Activated CD4-positive, alpha-beta memory T cell treated with anti-CD3 and anti-CD28 coated beads for 36 hours (primary cell): Measurements from ENCODE around the gene SORCS3. TPM values are rescaled to one million over a fixed set of nuclear protein-coding genes. Genes with fewer than 3 reads are reported as not detected.

ENCODE experiments used
- CTCF ChIA-PET: fragments of 350-600 bp; sonication (Branson Sonifier 250); formaldehyde crosslinking; loops from one replicate; lab custom pipeline; 2021; ENCODE audit warnings: antibody characterized with exemption, inconsistent platforms; lab: Charles Lee
- POLR2A ChIA-PET: fragments of 350-600 bp; sonication (Branson Sonifier 250); formaldehyde crosslinking; loops from one replicate; lab custom pipeline; 2021; ENCODE audit warnings: antibody characterized with exemption; lab: Charles Lee
- DNase-seq: peaks from one replicate; pipeline ENCODE4 v3.0.0-alpha.2; 2020
- H3K27ac Mint-ChIP-seq: one replicate; pipeline ENCODE4 v1.8.0; 2021; ENCODE audit warnings: mixed read lengths
- H3K27me3 Mint-ChIP-seq: one replicate; pipeline ENCODE4 v1.8.0; 2021; ENCODE audit warnings: mixed read lengths
- H3K36me3 Mint-ChIP-seq: one replicate; pipeline ENCODE4 v1.8.0; 2021; ENCODE audit warnings: mixed read lengths
- H3K4me1 Mint-ChIP-seq: one replicate; pipeline ENCODE4 v1.8.0; 2021; ENCODE audit warnings: low read depth, mixed read lengths
- H3K4me3 Mint-ChIP-seq: one replicate; pipeline ENCODE4 v1.8.0; 2021; ENCODE audit warnings: mild to moderate bottlenecking, mixed read lengths
- H3K9me3 Mint-ChIP-seq: one replicate; pipeline ENCODE4 v1.8.0; 2021; ENCODE audit warnings: mixed read lengths
- intact Hi-C: fragments of 100-400 bp; cut with micrococcal nuclease; formaldehyde crosslinking; loops from one replicate; pipeline ENCODE4 v1.15.1; 2023
- total RNA-seq, 2 experiments: library from RNA; stranded (reverse); gene quantifications; one replicate each; pipeline ENCODE4 v1.2.3, GENCODE V29; 2021

The SORCS3 gene
- total RNA-seq, 2 experiments from 2014 or later, result not detected

DNA sequence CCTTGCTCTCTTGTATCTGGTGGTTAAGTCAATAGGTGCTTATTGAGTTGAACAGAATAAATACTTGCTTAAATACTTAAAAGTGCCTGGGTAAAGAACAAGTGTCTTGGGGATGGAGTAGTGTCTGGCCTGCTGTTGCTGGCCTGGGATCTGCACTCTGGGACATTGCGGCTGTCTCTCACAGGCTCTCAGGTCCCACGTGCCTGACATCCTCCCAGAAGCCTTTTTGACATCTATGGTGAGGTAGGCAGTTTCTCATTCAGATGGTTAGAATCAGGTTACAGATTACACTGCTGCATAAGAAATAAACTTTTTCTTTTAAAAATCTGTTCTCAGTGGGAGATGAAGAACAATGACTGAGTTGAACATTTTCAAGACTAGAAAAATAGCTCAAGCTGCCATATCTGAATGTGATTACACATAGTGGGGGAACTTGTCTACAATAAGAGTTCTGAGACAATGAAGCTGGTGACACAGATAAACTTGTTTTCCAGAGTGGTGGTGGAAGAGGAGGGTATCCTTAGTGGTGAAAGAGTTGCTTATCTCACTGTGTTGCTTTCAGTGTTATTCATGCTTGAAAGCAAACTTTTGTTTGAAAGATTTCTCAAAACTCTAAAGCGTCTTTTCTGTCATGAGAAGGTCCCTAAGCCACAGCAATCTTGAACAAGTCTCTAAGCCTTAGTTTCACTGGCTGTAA lies 9.7 kb downstream of the SORCS3 start:
- ChIA-PET POLR2A (no interaction called here), CTCF (no interaction called here)
- Mint-ChIP-seq H3K27me3 (peaks cover 23% of the 10 kb centered on the region), H3K4me1 (no peaks in the 10 kb centered on the region), H3K4me3 (no peak overlapping the region), H3K27ac (no peak overlapping the region), H3K36me3 (no peaks in the 10 kb centered on the region), H3K9me3 (no peaks in the 10 kb centered on the region)
- intact Hi-C loops, result no loop called here
- DNase-seq, result no peak

DNA sequence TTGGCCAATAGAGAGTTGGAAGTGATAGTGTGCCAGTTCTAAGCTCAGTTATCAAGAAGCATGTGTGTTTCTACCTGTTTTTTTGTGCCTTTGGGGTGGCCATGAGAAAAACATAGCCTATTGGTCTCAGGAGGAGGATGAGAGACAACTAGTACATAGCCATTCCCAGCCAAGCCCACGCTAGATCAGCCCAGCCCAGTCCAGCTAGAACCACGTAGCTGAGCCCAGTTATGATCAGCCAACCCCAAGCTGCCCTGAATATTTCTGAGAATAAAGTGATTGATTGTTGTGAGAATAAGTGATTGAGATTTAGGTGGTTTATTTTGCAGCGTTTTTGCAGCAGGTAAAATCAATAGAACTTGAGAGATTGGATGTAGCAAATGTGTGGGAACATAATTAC lies 15.9 kb downstream of the SORCS3 start:
- Mint-ChIP-seq H3K9me3 (no peaks in the 10 kb centered on the region), H3K27ac (no peak overlapping the region), H3K4me1 (no peaks in the 10 kb centered on the region), H3K4me3 (no peak overlapping the region), H3K27me3 (peaks cover 16% of the 10 kb centered on the region), H3K36me3 (no peaks in the 10 kb centered on the region)
- CTCF ChIA-PET, result no interaction called here
- no peak for DNase-seq
- intact Hi-C loops, result no loop called here
- POLR2A ChIA-PET, result no interaction called here

DNA sequence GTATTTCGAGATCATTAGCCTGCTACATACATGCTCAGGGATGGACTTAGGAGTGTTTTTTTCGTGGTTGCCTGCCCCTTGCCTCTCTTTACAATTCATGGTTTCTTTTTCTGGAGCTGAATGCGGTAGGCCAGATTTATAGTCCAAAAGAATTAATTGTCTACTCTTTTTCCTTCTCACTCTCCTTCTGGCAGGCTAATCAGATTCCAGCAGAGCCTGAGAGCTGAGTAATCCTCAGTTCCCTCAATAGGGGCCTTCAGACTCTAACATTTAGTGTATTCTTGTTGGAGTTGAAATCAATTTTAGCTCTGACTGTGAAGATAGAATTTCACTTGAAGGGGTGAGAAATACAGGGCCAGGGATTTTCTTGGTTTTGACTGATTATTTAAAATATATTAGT lies 16.4 kb downstream of the SORCS3 start:
- DNase-seq, result no peak
- ChIA-PET POLR2A (no interaction called here), CTCF (no interaction called here)
- intact Hi-C loops, result no loop called here
- Mint-ChIP-seq H3K27me3 (peaks cover 16% of the 10 kb centered on the region), H3K4me1 (no peaks in the 10 kb centered on the region), H3K4me3 (no peak overlapping the region), H3K27ac (no peak overlapping the region), H3K9me3 (no peaks in the 10 kb centered on the region), H3K36me3 (no peaks in the 10 kb centered on the region)

DNA sequence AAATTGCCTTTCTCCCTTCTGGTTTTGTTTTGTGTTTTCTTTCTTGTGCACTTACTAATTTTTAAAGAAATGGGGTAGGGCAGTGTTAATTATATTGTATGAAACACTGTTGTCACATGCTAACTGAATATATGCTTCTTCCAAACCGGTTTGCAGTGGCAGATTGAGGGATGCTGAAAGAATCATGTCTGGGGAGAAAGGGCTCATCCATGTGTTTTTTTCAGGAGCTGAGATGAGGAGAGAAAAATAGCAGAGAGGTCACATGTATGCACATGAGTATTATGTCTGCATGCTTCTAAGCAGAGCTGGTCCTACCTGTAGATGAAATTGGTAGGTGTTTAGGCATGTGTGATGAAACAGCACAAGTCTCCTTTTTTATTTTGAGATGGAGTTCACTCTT lies 17.0 kb downstream of the SORCS3 start:
- Mint-ChIP-seq H3K36me3 (no peaks in the 10 kb centered on the region), H3K27ac (no peak overlapping the region), H3K9me3 (no peaks in the 10 kb centered on the region), H3K4me1 (no peaks in the 10 kb centered on the region), H3K27me3 (peaks cover 16% of the 10 kb centered on the region), H3K4me3 (no peak overlapping the region)
- POLR2A ChIA-PET, result no interaction called here
- CTCF ChIA-PET, result no interaction called here
- no peak for DNase-seq
- intact Hi-C loops, result no loop called here

DNA sequence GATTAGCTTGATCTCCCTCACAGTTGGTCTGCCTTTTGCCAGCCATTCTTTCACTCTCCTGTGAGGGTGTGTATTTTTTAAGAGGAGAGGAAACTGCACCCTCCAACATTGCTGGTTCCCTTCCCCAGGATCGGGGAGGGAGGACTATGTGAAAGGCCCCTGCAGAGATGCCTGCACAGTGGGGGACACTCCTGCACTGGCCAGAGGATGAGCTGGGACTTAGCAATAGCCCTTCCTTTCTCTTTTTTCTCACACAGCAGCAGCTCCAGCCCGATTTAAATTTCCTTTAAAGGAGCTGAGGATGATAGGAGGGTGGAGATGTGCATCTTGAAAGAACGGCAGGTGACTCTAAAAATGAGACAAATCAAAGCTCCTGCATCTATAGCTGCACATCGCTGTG lies 18.7 kb downstream of the SORCS3 start:
- Mint-ChIP-seq H3K27ac (no peak overlapping the region), H3K4me1 (no peaks in the 10 kb centered on the region)
- POLR2A ChIA-PET, result no interaction called here

DNA sequence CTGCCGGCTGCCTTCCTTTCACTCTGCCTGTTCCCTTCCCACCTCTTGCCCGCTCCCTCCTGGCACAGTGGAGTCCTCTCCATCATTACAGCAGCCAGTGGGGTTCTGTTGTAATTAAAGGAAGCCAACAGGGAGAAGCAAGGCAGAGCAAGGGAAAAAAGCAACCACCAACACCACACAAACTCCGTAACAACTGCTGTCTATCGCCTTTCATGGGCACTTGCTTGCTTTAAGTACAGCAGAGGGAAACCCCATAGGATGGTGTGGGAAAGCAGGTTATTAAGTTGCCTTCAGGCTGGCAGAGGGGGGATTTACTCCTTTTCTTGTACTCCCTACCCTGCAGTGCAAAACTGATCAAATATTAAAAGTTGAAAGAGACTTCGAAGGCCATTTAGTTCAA lies 22.0 kb downstream of the SORCS3 start:
- no peaks in the 10 kb centered on the region for H3K9me3 Mint-ChIP-seq
- no peak for DNase-seq
- H3K27ac Mint-ChIP-seq, result no peak overlapping the region
- intact Hi-C loops, result no loop called here
- H3K27me3 Mint-ChIP-seq, result peaks cover 13% of the 10 kb centered on the region
- no peaks in the 10 kb centered on the region for H3K36me3 Mint-ChIP-seq
- no peak overlapping the region for H3K4me3 Mint-ChIP-seq
- POLR2A ChIA-PET, result no interaction called here
- CTCF ChIA-PET, result no interaction called here
- no peaks in the 10 kb centered on the region for H3K4me1 Mint-ChIP-seq

More for the DNA sequence above, 18.7 kb downstream of the SORCS3 start:
- CTCF ChIA-PET, result no interaction called here
- DNase-seq, result no peak
- Mint-ChIP-seq H3K4me3 (no peak overlapping the region), H3K36me3 (no peaks in the 10 kb centered on the region), H3K9me3 (no peaks in the 10 kb centered on the region), H3K27me3 (peaks cover 13% of the 10 kb centered on the region)
- intact Hi-C loops, result no loop called here

DNA sequence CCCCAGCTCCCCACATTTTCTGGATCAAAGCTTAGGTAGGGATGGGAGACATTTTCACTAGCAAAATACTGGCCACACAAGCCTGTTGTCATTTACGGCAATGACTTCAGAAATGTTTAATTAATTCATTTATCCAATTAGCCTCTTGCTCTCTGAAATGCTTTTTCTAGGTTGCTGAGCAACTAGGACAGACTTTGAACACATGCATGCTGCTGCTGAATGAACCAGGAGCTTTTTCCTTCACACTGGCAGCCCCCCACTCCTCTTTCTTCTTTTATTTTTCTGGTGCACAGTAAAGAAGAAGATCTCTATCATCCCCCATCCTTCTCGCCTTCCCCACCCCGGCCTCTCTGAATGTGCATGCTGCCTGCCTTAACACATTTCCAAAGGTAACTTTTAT lies 22.5 kb downstream of the SORCS3 start:
- POLR2A ChIA-PET, result no interaction called here
- no peak overlapping the region for H3K27ac Mint-ChIP-seq
- DNase-seq, result no peak
- H3K4me1 Mint-ChIP-seq, result no peaks in the 10 kb centered on the region
- CTCF ChIA-PET, result no interaction called here
- no peaks in the 10 kb centered on the region for H3K36me3 Mint-ChIP-seq
- H3K27me3 Mint-ChIP-seq, result peaks cover 13% of the 10 kb centered on the region
- intact Hi-C loops, result no loop called here
- no peaks in the 10 kb centered on the region for H3K9me3 Mint-ChIP-seq
- no peak overlapping the region for H3K4me3 Mint-ChIP-seq

DNA sequence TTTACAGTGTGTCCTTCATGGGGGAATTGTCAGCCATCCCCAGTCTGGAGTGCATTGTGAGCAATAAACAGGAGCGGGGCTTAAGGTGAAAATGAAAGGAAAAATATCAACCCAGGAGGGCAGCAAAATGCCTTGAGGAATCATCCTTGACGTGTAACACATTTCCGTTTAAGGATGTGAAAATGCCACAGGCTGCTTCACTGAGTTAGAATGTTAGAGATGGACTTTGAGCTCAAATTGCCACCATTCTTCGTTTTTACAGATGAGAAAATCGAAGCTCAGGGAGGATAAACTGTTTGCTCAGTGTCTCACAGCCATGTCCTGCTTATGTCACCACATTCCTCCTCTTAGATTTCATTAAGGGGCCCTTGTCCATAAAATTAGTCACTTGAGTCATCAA lies 23.1 kb downstream of the SORCS3 start:
- H3K36me3 Mint-ChIP-seq, result no peaks in the 10 kb centered on the region
- POLR2A ChIA-PET, result no interaction called here
- H3K4me1 Mint-ChIP-seq, result no peaks in the 10 kb centered on the region
- no peak for DNase-seq
- peaks cover 11% of the 10 kb centered on the region for H3K27me3 Mint-ChIP-seq
- H3K9me3 Mint-ChIP-seq, result no peaks in the 10 kb centered on the region
- H3K27ac Mint-ChIP-seq, result no peak overlapping the region
- no peak overlapping the region for H3K4me3 Mint-ChIP-seq
- CTCF ChIA-PET, result no interaction called here
- intact Hi-C loops, result no loop called here

DNA sequence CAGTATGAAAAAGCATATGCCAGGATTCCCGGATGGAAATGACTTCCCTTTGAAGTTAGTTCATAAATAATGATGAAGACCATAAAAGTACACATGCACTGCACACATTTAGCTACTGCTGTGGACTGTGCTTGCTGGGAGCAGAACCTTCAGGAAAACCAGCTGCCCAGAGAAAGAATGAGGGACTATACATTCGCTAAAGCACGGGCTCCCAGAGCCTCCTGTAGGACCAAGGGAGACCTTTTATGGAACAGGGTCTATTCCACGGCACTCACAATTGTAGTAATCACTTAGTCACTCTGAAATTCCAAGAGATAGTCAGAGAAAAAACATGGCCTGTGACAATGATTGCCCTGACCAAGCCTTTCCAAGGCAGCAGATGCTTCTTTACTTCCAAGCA lies 24.1 kb downstream of the SORCS3 start:
- no peaks in the 10 kb centered on the region for H3K4me1 Mint-ChIP-seq
- no peaks in the 10 kb centered on the region for H3K9me3 Mint-ChIP-seq
- POLR2A ChIA-PET, result no interaction called here
- no peaks in the 10 kb centered on the region for H3K36me3 Mint-ChIP-seq
- intact Hi-C loops, result no loop called here
- no peak for DNase-seq
- peaks cover 11% of the 10 kb centered on the region for H3K27me3 Mint-ChIP-seq
- no peak overlapping the region for H3K4me3 Mint-ChIP-seq
- no peak overlapping the region for H3K27ac Mint-ChIP-seq
- CTCF ChIA-PET, result no interaction called here

DNA sequence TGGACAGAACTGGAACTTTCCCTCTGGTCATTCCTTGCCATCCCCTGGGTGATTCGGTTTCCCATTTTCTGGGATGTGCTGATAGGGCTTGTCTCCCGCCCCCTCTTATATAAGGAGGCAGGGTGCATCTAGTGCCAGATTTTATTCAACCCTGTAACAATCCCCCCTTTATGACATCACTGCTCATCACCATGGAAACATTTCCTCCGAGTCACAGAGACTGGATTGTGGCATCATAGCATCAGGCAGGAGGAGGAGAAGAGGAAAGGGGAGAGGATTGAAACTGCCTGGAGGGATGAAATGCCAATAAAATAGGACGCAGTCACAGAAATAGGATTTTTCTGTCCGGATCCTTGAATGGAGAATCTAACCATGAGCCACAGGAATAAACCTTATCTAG lies 25.0 kb downstream of the SORCS3 start:
- no peaks in the 10 kb centered on the region for H3K36me3 Mint-ChIP-seq
- no peaks in the 10 kb centered on the region for H3K4me1 Mint-ChIP-seq
- POLR2A ChIA-PET, result interaction anchor here (0.6 kb wide), 1 partner anchor 122 kb away, joined by 3 read pairs; no protein-coding TSS in a partner anchor
- intact Hi-C loops, result no loop called here
- no peak overlapping the region for H3K27ac Mint-ChIP-seq
- H3K4me3 Mint-ChIP-seq, result no peak overlapping the region
- H3K9me3 Mint-ChIP-seq, result peaks cover 4% of the 10 kb centered on the region
- CTCF ChIA-PET, result no interaction called here
- peaks cover 6% of the 10 kb centered on the region for H3K27me3 Mint-ChIP-seq
- DNase-seq, result no peak

DNA sequence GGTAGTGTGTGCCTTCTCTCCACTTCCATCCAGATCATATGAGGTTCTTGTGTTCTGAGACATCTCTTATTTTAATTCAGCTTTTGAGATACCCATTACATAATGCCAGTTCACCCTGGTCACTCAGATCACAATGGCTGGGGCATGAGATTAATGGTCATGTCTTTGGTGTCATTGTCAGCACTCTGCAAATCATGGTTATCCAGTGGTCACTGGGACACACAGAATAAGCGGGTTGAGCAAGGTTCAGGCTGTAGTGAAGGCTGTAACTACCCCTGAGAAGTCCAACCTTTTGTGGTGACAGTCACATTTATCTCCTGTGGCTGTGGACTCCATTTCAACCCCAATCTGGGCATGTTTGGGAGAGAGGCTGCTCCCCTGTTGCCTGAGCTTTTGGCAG lies 35.8 kb downstream of the SORCS3 start:
- H3K4me3 Mint-ChIP-seq, result no peak overlapping the region
- intact Hi-C loops, result no loop called here
- H3K9me3 Mint-ChIP-seq, result peaks cover 2% of the 10 kb centered on the region
- ChIA-PET CTCF (no interaction called here), POLR2A (no interaction called here)
- H3K27me3 Mint-ChIP-seq, result peaks cover 8% of the 10 kb centered on the region
- no peak overlapping the region for H3K27ac Mint-ChIP-seq
- no peak for DNase-seq
- no peaks in the 10 kb centered on the region for H3K4me1 Mint-ChIP-seq
- H3K36me3 Mint-ChIP-seq, result no peaks in the 10 kb centered on the region

DNA sequence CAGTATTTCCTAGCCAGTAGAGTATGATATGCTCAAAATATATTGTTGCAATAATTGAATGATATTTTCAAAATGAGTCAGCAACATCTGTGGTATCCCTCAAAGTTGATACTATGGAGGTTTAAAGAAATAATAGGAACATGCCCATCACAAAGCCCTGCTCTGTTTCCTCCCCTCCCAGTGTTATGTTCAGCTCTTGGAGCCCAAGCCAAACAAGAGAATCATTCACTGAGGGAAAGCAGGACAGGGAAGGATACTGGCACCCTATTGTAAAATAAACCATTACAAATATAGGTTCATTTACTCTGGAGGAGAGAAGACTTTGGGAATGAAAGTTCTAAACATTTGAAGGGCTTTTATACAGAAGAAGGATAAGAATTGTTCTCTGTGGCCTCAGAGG lies 37.6 kb downstream of the SORCS3 start:
- Mint-ChIP-seq H3K36me3 (no peaks in the 10 kb centered on the region), H3K4me1 (no peaks in the 10 kb centered on the region), H3K9me3 (peaks cover 2% of the 10 kb centered on the region), H3K27ac (no peak overlapping the region), H3K27me3 (peaks cover 8% of the 10 kb centered on the region), H3K4me3 (no peak overlapping the region)
- POLR2A ChIA-PET, result no interaction called here
- no peak for DNase-seq
- CTCF ChIA-PET, result no interaction called here
- intact Hi-C loops, result no loop called here
